DMS 273 (cell line): ENCODE results near the gene HDAC10.

Experiments
- DNase-seq: peaks from one replicate; lab custom pipeline; 2025; ENCODE audit not compliant: unreplicated experiment; lab: John Stamatoyannopoulos, UW

Gene HDAC10

DNA sequence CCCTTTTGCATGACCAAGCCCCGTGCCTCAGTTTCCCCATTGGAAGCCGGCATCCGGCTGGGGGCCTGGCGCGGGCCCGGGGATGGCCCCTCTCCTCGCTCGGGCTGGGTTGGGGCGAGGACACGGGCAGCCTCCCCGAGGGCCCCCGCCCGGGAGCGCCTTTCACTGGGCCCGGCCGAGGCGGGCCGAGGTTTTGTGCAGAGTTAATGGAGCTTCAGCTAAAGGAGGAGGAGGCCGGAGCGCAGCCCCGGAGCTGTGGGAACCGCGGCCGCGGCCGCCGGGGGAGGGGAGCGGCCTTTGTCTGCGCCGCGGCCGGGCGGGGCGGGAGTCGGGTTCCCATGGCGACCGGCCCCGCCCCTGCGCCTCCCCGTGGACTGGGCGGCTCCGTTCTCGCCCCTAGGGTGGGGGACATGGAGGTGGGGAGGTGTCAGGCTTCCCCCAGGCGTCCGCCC is 20.5 kb upstream of the HDAC10 start:
- DNase-seq: peak; percentile 86

DNA sequence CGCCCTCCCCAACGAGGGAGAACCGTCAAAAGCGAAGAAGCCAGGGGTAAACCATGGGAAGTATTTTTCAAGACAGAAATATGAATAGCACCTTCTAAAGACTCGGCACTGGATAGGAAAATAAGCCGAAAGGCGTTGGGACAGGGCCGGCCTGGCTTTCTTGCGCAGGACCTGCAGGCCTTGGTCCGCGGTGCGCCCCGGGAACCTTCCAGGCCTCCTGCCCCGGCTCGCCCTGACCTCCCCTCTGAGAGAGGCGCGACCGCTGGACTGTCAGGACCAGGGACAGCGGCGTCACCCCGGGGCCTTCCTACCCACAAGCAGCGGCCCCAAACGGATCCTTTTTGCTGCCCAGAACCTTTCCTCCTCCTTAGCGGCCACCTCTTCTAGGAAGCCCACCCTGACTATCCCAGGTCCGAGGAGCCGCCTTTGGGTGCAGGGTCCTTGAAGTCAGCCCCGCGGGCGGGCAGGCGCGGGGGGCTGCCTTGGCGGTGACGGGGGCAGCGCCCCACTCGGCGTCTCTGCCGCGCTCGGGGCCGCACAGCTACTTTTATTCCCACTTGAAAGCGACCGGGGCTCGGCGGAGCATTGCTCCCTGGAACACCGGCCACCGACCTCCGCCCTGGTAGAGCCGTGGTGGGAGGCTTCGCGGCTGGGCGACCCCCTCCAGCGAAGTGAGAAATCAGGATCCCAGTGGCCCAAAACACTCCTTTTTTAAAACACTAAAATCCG is 19.8 kb upstream of the HDAC10 start:
- peak; percentile 61 for DNase-seq

DNA sequence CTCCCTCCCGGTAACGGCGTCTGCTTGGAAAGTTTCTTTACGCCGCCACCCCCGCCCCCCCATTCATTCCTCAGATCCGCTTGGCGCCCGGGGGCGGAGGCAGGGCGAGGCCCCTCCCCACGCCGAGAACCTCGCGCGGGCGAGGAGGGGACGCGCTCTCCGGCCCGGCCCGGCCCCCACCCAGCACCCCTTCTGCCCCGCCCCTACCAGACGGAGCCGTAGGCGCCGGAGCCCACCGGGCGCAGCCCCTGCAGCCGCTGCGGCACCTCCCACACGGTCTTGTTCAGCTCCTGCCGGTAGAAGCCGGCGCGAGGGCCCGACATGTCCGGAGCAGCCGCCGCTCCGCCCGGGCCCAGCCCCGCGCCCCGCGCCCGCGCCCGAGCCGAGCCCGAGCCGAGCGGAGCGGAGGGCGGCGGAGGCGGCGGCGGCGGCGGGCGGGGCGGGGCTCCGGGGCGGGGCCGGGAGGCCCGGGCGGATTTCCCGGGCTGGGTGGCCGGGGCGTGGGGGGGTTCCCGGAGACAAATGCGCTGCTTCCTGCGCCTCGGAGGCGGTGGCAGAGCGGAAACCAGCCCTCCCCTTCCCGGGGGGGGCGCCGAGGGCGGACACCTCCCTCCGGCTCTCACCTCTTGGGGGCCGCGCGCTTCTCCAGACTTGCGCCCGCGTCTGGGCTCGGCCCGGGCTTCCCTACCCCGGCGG is 19.1 kb upstream of the HDAC10 start, which contains the start of gene MAPK11:
MAPK11 (minus strand) TSS at position 411 of the 696 bp plus-strand sequence; CDS start at position 323, 88 bp downstream.
- peak; percentile 72 for DNase-seq

DNA sequence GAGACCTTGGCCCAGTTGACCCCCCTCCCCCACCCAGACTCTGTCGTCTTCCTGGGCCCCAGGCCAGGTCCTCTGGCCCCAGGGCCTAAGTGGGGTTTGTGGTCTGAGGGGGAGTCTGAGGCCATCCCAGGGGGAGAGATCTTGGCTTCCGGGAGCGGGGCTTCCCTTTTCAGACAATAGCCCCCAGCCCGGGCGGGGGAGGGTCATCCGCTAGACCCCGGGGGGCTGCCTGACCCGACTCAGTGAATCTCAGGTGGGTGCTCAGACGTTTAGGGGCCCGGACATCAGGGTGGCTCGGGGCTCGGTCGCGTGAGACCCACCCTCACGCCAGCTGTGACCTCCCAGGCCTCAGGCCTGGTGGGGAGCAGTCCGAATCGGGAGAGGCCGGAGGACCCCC is 18.5 kb upstream of the HDAC10 start:
- no peak for DNase-seq

DNA sequence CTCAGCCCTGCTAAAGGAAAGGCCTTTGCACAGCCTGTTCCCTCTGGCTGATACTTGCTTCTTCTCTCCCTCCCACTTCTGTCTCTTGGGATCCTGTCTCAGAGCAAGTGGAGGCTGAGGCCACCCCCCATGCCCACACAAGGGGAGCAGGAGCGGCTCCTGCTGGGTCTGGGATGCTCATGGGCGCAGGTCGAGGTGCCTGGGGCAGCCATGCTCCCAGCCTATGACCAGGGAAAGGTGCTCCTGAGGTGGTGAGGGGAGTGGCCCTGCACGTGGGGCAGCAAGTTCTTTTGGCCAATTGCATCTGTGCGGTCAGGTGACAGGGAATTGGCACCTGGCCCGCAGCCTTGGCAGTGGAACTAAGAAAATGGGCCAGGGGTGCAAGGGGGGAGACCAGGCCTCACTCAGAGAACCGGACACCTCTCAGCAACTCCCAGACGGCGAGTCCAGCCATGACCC is 17.6 kb upstream of the HDAC10 start:
- DNase-seq: peak; percentile 52

DNA sequence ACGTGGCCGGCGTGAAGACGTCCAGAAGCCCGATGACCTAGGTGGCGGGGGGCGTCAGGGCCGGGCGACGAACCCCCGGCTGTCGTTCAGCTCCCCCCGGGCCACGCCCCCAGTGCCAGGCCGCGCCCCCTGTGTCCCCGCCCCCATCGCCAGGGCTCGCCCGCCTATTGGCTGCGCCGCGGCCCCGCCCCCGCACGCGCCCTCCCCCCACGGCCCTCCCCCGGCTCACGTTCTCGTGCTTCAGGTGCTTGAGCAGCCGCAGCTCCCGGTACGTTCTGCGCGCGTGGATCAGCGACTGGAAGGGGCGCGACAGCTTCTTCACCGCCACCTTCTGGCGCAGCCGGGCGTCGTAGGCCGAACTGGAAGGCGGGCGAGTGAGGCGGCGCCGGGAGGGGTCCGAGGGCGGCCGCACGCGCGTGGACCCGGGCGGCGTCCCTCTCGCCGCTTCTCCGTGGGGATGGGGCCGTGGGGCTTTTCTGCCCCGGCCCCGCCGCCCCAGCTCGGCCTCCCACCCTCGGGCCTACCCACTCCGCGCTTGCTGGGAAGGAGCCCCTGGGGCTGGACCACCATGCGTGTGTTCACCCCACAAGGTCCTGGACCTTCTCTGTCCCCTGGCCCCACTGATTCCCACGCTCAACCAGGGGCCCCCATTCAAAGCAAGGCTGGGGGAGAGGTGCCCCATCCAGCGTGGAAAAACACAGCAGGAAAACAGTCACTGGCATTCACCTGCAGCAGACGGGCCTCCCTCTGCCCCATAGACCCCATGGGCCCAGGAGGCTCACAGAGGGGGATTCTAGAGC is 16.7 kb upstream of the HDAC10 start:
- DNase-seq: no peak

DNA sequence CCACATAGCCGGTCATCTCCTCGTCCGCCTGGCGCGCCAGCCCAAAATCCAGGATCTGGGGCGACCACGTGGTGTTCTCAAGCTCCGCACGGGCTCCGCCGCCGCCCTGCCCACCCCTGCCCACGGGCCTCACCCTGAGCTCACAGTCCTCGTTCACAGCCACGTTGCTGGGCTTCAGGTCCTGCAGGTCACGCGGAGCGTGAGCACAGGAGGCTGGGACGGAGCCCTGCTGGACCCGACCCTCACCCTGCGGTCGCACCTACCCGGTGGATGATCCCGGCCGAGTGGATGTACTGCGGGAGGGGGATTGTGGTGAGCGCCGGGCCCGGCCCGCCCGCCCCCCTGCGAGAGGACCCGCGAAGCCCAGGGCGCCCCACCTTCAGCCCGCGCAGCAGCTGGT is 15.9 kb upstream of the HDAC10 start:
- no peak for DNase-seq

DNA sequence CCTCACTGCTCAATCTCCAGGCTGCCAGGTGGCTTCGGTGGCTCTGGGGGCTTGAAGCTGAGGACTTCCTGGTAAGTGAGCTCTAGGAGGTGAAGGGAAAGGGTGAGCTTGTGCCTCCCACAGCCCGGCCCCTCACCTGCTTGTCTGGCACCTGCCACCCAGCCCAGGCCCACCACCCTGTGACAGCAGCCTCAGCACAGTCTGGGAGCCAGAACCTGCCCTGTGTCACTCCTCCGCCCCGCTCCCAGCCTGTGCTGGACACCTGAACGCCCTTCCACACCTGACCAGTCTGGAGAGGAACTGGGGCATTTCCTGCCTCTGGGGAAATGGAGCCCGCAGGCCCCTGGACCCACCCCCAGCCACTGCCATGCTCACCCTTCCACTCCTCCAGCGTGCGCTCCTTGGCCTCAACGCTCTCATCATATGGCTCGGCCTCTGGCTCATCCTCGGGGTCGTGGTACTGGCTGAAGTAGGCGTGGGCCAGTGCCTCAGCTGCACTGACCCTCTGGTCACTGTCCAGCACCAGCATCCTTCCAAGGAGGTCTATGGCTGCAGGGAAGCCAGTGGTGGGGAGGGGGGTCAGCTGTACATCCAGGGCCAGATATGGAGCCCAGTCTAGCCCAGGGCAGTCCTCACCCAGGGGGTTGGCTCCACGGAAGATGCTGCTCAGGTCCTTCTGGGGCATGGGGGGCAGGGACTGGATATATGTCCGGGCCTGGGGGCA is 14.0 kb upstream of the HDAC10 start:
- DNase-seq: no peak

DNA sequence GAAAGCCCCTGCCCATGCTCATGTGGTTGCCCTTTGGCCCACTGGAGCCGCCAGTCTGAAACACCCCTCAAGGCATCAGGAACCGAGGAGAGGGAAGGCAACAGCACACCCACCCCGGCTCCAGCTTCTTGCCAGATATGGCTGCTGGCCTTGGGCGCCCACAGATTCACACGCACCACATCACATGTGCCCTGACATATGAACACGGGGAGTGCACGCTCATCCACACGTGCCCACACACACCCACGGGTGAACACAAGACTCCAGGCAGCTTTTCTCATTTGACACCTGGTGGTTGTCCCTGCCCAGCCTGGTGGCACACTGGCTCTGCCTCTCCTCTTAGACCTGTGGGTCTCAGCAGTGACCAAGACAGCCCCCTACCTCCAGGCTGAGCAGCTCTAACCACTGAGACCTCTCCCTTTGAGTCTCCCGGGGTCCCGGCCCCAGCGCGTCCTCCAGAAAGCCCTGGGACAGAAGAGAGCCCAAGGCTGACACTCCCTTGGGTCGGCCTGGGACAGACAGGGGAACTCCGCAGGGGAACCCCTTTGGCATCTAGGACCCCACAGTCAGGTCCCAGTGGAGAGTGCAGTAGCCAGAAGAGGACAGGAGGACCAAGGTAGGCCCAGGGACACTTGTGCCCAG is 13.2 kb upstream of the HDAC10 start:
- DNase-seq: no peak

DNA sequence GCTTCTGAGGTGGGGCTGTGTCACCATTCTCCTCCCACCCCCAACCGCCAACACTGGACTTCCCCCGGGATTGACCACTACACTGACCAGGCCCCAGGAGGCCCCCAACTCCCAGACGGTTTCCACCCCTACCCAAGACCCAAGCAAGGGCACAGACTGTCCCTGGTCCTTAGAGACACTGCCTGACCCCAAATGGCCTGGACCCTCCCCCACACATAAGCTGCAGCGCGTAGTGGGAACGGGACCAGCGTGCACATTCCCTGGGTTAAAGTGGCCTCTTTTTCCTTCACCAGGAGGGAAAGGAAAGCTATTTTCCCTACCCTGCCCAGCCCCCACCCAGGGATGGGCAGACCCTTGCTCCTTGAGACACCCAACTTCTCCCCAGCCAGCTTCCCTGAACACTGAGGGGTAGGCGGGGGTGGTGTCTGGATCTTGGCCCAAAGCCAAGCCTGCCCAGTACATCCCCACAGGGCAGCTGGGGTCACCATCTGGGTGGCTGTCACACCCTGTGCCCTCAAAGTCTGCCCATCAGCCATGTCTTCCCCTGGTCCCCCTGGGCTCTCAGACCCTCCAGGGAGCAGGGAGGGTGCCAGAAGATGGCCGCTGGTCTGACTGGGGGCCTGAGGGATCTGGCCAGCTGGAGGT is 12.0 kb upstream of the HDAC10 start:
- no peak for DNase-seq

DNA sequence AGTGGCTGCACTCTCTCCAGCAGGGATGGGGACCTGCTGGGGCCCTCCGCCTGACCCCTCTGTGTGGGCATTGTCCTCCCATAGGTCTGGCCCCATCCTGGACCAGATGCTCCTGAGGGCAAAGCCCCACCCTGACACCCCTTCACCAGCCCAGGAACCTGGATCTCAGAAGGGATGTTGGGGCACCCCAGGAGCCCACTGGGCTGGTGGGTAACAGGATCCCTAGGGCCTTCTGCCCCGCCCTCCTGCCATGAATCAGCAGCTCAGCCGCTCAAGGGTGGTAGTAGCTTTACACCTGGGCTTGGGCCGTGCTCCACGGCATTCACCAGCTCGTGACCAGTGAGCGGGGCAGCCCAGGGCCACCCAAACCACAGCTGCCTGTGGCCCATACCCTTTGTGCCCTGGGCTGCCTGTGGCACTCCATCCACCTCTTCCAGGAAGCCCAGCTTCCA is 11.4 kb upstream of the HDAC10 start:
- peak; percentile 32 for DNase-seq

DNA sequence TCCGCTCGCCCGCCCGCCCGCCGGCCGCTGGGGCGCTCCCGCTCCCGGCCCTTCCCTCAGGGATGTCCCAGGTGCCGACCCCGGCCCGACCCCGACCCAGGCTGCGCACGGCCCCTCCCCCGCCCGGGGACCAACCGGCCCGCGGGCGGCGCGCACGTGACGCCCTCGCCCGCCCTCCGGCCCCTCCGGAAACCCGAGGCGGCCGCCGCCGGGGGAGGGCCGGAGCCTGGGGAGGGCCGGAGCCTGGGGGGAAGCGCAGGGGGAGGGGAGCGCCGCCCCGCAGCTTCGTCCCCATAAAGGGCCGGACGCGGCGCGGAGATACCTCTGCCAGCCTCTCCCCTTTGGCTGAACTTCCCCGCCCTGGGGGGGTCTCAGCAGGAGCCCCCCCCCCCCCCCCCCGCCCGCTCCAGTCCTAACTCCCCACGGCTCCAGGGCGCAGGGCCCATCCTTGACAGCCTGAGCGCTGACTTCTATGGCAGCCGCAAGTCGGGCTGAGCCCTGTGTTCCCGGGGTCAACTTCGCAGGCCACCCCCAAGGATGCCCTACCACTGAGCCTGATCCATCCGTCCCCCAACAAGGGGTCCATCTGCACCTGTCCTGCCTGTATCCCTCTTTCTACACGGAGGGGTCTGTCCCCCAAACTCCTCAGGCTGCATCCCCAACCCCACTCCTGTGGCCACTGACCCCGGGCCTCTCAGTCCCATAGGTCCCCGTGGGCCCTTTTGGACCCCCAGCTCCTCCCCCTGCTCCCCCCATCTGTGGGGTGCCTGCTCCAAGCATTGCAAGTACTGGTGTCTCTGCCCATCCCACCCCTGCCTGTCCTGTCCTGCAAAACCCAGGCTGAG is 10.8 kb upstream of the HDAC10 start, which contains the start of gene MAPK12:
MAPK12 (minus strand) TSS at position 69 of the 845 bp plus-strand sequence. CDS start 174 bp downstream, outside the sequence.
- DNase-seq: peak; percentile 73

DNA sequence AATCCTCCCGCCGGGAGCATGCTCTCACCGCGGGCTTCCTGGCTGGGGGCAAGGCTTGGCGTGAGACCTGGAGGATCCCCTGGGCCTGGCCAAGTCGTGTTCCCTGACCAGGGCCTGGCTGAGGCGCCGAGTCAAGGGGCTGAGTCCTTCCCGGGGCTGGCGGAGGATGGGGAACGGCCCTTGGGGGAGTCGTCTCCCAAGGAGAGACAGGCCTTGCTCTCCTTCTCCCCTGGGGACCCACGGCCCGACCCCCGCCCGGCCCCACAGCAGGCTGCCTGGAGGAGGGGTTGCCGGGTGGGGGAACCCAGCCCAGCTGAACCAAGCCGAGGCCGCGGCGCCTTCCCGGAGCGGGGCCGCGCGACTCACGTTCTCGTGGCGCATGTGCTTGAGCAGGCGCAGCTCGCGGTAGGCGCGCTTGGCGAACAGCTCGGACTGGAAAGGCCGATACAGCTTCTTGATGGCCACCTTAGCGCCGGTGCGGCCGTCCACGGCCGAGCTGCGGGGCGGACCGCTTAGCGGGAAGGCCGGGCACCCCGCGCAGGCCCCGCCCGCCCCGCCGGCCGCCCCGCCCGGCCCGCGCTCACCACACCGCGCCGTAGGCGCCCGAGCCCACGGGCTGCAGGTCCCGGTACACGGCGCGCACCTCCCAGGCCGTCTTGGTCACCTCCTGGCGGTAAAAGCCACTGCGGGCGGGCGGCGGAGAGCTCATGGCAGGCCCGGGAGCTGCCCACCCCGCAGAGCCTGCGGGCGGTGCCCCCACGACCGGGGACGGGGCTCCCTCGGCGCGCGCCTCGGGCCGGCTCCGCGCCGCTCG is 9.9 kb upstream of the HDAC10 start:
- DNase-seq: peak; percentile 76

DNA sequence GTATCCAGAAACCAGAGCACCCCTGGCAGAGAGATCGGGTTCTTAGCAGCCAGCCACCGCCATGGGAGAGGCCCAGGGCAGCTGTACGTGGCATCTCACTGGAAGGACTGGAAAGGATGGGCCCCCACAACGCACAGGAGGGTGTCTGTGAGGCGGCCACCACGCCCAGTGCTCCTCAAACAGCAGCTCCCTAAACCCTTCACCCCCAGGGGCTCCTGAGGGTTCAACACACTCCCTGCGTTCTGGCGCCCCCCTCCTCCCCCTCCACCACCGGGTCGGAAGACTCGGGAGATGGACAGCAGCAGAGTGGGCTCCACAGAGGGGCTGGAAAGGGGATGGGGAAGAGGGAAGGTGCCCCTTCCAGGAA is 9.4 kb upstream of the HDAC10 start:
- DNase-seq: peak; percentile 51

DNA sequence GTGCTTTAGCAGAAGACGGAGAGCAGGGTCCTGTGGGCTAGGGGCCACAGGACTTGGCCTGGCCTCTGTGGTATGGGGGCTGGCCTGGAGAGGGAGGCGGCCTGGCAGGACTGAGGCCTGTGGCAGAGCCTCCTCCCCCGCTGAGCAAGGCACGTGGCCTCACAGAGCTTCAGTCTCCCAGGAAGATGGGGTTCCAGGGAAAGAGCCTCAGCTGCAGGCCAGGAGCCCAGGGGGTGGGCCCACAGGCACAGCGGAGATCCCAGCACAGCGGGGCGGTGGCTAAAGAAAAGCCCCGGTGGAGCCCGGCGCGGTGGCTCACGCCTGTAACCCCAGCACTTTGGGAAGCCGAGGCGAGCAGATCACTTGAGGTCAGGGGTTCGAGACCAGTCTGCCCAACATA is 8.2 kb upstream of the HDAC10 start:
- no peak for DNase-seq

DNA sequence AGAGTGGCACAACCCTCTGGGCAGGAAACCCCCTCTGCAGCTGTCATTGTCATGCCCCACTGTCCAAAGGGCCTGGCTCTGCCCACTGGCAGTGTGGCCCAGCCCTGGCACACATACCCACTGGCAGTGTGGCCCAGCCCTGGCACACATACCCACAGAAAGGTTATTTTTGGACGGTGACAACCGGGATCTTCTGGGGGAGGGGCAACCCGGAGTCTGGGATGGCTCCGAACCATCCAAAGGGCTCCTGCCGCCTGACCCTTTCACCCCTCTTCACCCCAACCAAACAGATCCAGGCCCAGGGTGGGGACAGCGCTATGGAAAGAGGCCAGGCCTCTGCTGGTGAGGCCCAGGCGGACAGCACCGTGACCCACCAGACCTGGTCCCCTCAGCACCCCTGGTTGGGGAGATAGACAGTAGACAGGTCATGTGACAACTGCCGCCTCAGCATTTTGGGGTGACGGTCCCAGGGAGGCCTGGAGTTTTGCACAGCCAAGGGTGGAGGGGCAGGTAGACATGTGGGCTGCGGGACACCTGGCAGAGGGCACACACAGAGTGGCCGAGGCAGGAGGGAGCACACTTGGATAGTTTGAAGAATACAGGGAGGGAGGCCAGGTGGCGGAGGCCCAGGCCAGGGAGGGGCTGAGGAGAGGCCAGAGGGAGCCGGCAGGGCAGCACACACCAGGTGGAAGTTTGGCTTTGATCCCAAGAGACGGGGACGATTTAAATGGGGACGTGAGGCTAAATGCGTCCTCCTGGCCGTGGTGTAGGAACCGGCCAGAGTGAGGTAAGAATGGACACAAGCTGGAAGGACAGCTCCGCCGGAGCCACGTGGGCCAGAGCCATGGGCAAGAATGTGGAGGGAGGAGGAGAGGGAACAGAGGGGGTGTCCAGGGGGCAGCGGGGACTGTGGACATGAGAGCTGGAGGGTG is 7.6 kb upstream of the HDAC10 start:
- no peak for DNase-seq
